Hepatocyte (in vitro differentiated cells): ENCODE data around the gene MRPL3.

ENCODE experiments used
- EZH2 ChIP-seq: fragments of 200-600 bp; sonication (generic); IDR thresholded peaks from 2 replicates; pipeline ENCODE4 v1.6.1; 2016; ENCODE audit warnings: antibody characterized with exemption, mild to moderate bottlenecking, borderline replicate concordance
- EZH2phosphoT487 ChIP-seq: fragments of 200-600 bp; sonication (generic); IDR thresholded peaks from one replicate; pipeline ENCODE4 v1.6.1; 2018; ENCODE audit warnings: antibody characterized with exemption, mild to moderate bottlenecking, low read depth, moderate library complexity; ENCODE audit not compliant: unreplicated experiment, severe bottlenecking
- TF ChIP-seq, protein P1 (sequence below): fragments of 200-600 bp; sonication (generic); IDR thresholded peaks from 2 replicates; pipeline ENCODE4 v1.5.1; 2016; ENCODE audit warnings: antibody characterized with exemption, mild to moderate bottlenecking; ENCODE audit not compliant: poor library complexity

DNA sequence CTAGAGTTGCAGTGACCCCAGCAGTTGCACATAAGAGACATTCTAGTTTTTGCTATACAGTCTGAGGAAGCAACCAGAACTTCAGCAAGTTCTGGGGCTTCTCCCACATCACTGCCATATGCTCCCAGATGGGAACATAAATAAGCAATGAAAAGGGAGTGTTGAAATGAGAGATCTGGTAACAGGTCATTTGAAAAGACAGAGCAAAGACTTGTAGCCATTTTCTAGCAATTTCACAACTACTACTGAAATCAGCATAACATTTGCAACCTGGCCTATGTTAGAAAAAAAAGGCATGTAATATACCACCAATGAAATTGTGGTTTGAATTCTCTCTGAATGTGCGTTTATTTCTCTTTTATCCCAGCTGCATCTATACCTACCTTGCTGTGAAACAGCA, 63.7 kb downstream of the MRPL3 start:
- TF ChIP-seq, protein P1, sequence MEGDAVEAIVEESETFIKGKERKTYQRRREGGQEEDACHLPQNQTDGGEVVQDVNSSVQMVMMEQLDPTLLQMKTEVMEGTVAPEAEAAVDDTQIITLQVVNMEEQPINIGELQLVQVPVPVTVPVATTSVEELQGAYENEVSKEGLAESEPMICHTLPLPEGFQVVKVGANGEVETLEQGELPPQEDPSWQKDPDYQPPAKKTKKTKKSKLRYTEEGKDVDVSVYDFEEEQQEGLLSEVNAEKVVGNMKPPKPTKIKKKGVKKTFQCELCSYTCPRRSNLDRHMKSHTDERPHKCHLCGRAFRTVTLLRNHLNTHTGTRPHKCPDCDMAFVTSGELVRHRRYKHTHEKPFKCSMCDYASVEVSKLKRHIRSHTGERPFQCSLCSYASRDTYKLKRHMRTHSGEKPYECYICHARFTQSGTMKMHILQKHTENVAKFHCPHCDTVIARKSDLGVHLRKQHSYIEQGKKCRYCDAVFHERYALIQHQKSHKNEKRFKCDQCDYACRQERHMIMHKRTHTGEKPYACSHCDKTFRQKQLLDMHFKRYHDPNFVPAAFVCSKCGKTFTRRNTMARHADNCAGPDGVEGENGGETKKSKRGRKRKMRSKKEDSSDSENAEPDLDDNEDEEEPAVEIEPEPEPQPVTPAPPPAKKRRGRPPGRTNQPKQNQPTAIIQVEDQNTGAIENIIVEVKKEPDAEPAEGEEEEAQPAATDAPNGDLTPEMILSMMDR: no peak
- no peak for TF ChIP-seq EZH2
- no peak for TF ChIP-seq EZH2phosphoT487
